Measurements from ENCODE around the gene PRIMPOL. TPM values are rescaled to one million over a fixed set of nuclear protein-coding genes. Genes with fewer than 3 reads are reported as not detected.
"Not testable (repeated sequence)": the region's sequence is repeated elsewhere in the genome, so short reads cannot be mapped to it uniquely, and the experiment has no call there.

Gene PRIMPOL
- total RNA-seq, 2 donors from 2014 or later = 4.6 to 15.0 TPM

GRCh38 chr4:184614509-184614908 is 35.0 kb upstream of the PRIMPOL start:
- H3K4me1 ChIP-seq = no peaks in the 10 kb centered on the region
- H3K27me3 ChIP-seq = no peaks in the 10 kb centered on the region
- 91 to 95% methylated on average over 3 of the region's 3 CpGs for WGBS, 2 donors
- no peak for TF ChIP-seq POLR2A (IDR thresholded peaks at IDR 0.05)
- TF ChIP-seq CTCF (IDR thresholded peaks at IDR 0.05) = no peak
- H3K9me3 ChIP-seq = peaks cover 0 to 12% (median 0%) of the 10 kb centered on the region in 3 donors
- intact Hi-C loops (cut with DNase I) = no loop called here
- H3K36me3 ChIP-seq (replicated peaks in 1 of 2; ENCODE audit: insufficient read depth in 1 of 2, low read depth in 2 of 2) = no peaks in the 10 kb centered on the region
- no peak for DNase-seq
- H3K27ac ChIP-seq = no peak overlapping the region
- ATAC-seq = no peak
- no peak overlapping the region for H3K4me3 ChIP-seq

- H3K27me3 ChIP-seq; DNase-seq; H3K36me3 ChIP-seq (replicated peaks in 1 of 2; ENCODE audit: insufficient read depth in 1 of 2, low read depth in 2 of 2); H3K4me1 ChIP-seq; H3K27ac ChIP-seq; H3K4me3 ChIP-seq; intact Hi-C loops (cut with DNase I); ATAC-seq: not testable (repeated sequence)
- WGBS, 2 donors = 69 to 71% methylated on average over 2 of the region's 2 CpGs
- H3K9me3 ChIP-seq = peaks cover 0 to 12% (median 0%) of the 10 kb centered on the region in 3 donors
These were observed 33.4 kb upstream of the PRIMPOL start for GRCh38 chr4:184616168-184616567.

- DNase-seq = no peak
- no peak overlapping the region for H3K27ac ChIP-seq
These were observed 32.6 kb upstream of the PRIMPOL start for GRCh38 chr4:184616633-184617551.

GRCh38 chr4:184617600-184618196 is 31.8 kb upstream of the PRIMPOL start:
- Histone ChIP-seq H3K36me3 (replicated peaks in 1 of 2; ENCODE audit: insufficient read depth in 1 of 2, low read depth in 2 of 2) (no peaks in the 10 kb centered on the region), H3K27me3 (no peaks in the 10 kb centered on the region), H3K4me3 (no peak overlapping the region), H3K27ac (no peak overlapping the region), H3K4me1 (no peaks in the 10 kb centered on the region), H3K9me3 (peaks cover 0 to 12% (median 0%) of the 10 kb centered on the region in 3 donors)
- DNase-seq = no peak
- 84 to 86% methylated on average over 9 of the region's 9 CpGs for WGBS, 2 donors
- no peak for TF ChIP-seq POLR2A (IDR thresholded peaks at IDR 0.05)
- TF ChIP-seq CTCF (IDR thresholded peaks at IDR 0.05) = no peak
- intact Hi-C loops (cut with DNase I) = no loop called here
- no peak for ATAC-seq

More at GRCh38 chr4:184616633-184617551, 32.6 kb upstream of the PRIMPOL start:
- Histone ChIP-seq H3K27me3 (no peaks in the 10 kb centered on the region), H3K4me3 (no peak overlapping the region), H3K9me3 (peaks cover 0 to 12% (median 0%) of the 10 kb centered on the region in 3 donors), H3K36me3 (replicated peaks in 1 of 2; ENCODE audit: insufficient read depth in 1 of 2, low read depth in 2 of 2) (no peaks in the 10 kb centered on the region), H3K4me1 (no peaks in the 10 kb centered on the region)
- ATAC-seq = no peak
- 77% methylated on average over 12 of the region's 12 CpGs for WGBS, 2 donors
- intact Hi-C loops (cut with DNase I) = no loop called here
- TF ChIP-seq CTCF (IDR thresholded peaks at IDR 0.05) = no peak
- TF ChIP-seq POLR2A (IDR thresholded peaks at IDR 0.05) = no peak

- intact Hi-C loops (cut with DNase I) = no loop called here
- ATAC-seq = no peak
These were observed 29.2 kb upstream of the PRIMPOL start for GRCh38 chr4:184620212-184620867.

More at GRCh38 chr4:184620212-184620867, 29.2 kb upstream of the PRIMPOL start:
- DNase-seq = no peak
- no peak overlapping the region for H3K27ac ChIP-seq
- no peaks in the 10 kb centered on the region for H3K36me3 ChIP-seq (replicated peaks in 1 of 2; ENCODE audit: insufficient read depth in 1 of 2, low read depth in 2 of 2)
- H3K9me3 ChIP-seq = peaks cover 0 to under 1% (median 0%) of the 10 kb centered on the region in 3 donors
- 85 to 93% methylated on average over 11 of the region's 11 CpGs for WGBS, 2 donors
- H3K27me3 ChIP-seq = no peaks in the 10 kb centered on the region
- no peak overlapping the region for H3K4me3 ChIP-seq
- H3K4me1 ChIP-seq = no peaks in the 10 kb centered on the region
- no peak for TF ChIP-seq CTCF (IDR thresholded peaks at IDR 0.05)
- no peak for TF ChIP-seq POLR2A (IDR thresholded peaks at IDR 0.05)
